ENCODE results near the gene PRSS57. TPM values are rescaled to one million over a fixed set of nuclear protein-coding genes. Genes with fewer than 3 reads are reported as not detected.

PRSS57 gene
- total and polyA plus RNA-seq, 2 of the 13 experiments (the other 11 are each of a cell fraction or from before 2014, with no cell fraction given) = 0.12 TPM; not detected in 1

GRCh38 chr19:664913-665443, 30.3 kb downstream of the PRSS57 start (continued):
- no peak for TF ChIP-seq NFAT5 (CRISPR knock-in tag; IDR thresholded peaks at IDR 0.05)
- TF ChIP-seq ZSCAN25 (CRISPR knock-in tag; IDR thresholded peaks at IDR 0.05) = peak; percentile 93
- peak; percentile 69; the same call in 1 of the 2 replicates for TF ChIP-seq ZBTB38 (CRISPR knock-in tag; IDR thresholded peaks at IDR 0.05)
- TF ChIP-seq, protein P1, sequence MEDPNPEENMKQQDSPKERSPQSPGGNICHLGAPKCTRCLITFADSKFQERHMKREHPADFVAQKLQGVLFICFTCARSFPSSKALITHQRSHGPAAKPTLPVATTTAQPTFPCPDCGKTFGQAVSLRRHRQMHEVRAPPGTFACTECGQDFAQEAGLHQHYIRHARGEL (CRISPR knock-in tag; IDR thresholded peaks at IDR 0.05) = no peak; the same call in 1 of the 2 replicates
- TF ChIP-seq HOMEZ (CRISPR knock-in tag; IDR thresholded peaks at IDR 0.05; ENCODE audit: low read depth) = peak; percentile 22; the same call in 1 of the 2 replicates
- 0 out of 2 replicates have a peak, but pooled peaks have one; percentile 38 for TF ChIP-seq ZNF891 (CRISPR knock-in tag; IDR thresholded peaks at IDR 0.05)
- peak; percentile 58; the same call in 1 of the 2 replicates for TF ChIP-seq CCDC6 (CRISPR knock-in tag; IDR thresholded peaks at IDR 0.05)
- TF ChIP-seq ISL2 (CRISPR knock-in tag; IDR thresholded peaks at IDR 0.05) = 0 out of 2 replicates have a peak, but pooled peaks have one; percentile 37
- no peak for TF ChIP-seq ZNF253 (CRISPR knock-in tag; IDR thresholded peaks at IDR 0.05; ENCODE audit: borderline replicate concordance)
- peak; percentile 88; the same call in 1 of the 2 replicates for TF ChIP-seq ARHGAP35 (CRISPR knock-in tag; IDR thresholded peaks at IDR 0.05; ENCODE audit: borderline replicate concordance)
- no peak for TF ChIP-seq PREB (CRISPR knock-in tag; IDR thresholded peaks at IDR 0.05)
- 0 out of 2 replicates have a peak, but pooled peaks have one; percentile 33 for TF ChIP-seq SNAI1 (CRISPR knock-in tag; IDR thresholded peaks at IDR 0.05; ENCODE audit: borderline replicate concordance)
- TF ChIP-seq PPARG (CRISPR knock-in tag; conservative IDR thresholded peaks at IDR 0.05) = peak; percentile 51; the same call in 1 of the 2 replicates
- TF ChIP-seq FOXM1 (CRISPR knock-in tag; IDR thresholded peaks at IDR 0.05) = no peak
- 0 out of 2 replicates have a peak, but pooled peaks have one; percentile 56 for TF ChIP-seq ZNF33B (CRISPR knock-in tag; IDR thresholded peaks at IDR 0.05)
- TF ChIP-seq ZBTB2 (CRISPR knock-in tag; IDR thresholded peaks at IDR 0.05; ENCODE audit: low read depth) = no peak
- TF ChIP-seq NR0B2 (CRISPR knock-in tag; IDR thresholded peaks at IDR 0.05) = peak; percentile 63; the same call in 1 of the 2 replicates

Measured in HepG2 (cell line).